Neural cell (in vitro differentiated cells): ENCODE data around the gene ILF3.

ENCODE experiments used
- RAD21 ChIP-seq: fragments of 450-650 bp; conservative IDR thresholded peaks from 2 replicates; pipeline ENCODE4 v1.6.1; 2014; ENCODE audit warnings: antibody characterized with exemption, mild to moderate bottlenecking, moderate library complexity
- TAF1 ChIP-seq: IDR thresholded peaks from 2 replicates; pipeline ENCODE4 v1.6.1; 2012; ENCODE audit warnings: low read depth
- TF ChIP-seq, protein P1 (sequence below): fragments of 450-650 bp; IDR thresholded peaks from 2 replicates; pipeline ENCODE4 v1.5.1; 2014; ENCODE audit warnings: antibody characterized with exemption, mild to moderate bottlenecking, moderate library complexity; ENCODE audit not compliant: poor library complexity, severe bottlenecking

DNA sequence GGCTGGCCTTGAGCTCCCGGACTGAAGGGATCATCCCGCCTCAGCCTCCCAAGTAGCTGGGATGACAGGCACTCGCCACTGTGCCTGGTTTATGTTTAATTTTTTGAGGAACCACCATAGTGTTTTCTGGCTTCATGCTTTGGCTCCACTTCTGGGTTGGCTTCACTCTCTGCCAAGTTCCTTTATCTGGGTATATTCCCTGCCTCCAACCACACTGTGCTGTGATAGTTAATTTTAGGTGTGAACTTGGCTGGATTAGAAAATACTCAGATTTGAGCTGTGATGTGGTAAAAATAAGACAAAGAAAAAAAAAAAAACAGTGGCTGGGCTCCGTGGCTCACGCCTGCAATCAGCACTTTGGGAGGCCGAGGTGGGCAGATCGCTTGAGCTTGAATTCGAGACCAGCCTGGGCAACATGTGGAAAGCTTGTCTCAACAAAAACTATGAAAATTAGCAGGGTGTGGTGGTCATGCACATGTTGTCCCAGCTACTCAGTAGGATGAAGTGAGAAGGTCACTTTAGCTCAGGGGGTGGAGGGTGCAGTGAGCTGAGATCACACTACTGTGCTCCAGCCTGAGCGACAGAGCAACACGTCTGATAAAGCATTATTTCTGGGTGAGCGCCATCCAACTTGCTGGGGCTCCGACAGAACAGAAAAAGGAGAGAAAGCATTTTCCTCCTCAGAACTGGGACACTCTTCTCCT lies 7.5 kb upstream of the ILF3 start:
- TF ChIP-seq TAF1 = no peak
- no peak for TF ChIP-seq RAD21
- TF ChIP-seq, protein P1, sequence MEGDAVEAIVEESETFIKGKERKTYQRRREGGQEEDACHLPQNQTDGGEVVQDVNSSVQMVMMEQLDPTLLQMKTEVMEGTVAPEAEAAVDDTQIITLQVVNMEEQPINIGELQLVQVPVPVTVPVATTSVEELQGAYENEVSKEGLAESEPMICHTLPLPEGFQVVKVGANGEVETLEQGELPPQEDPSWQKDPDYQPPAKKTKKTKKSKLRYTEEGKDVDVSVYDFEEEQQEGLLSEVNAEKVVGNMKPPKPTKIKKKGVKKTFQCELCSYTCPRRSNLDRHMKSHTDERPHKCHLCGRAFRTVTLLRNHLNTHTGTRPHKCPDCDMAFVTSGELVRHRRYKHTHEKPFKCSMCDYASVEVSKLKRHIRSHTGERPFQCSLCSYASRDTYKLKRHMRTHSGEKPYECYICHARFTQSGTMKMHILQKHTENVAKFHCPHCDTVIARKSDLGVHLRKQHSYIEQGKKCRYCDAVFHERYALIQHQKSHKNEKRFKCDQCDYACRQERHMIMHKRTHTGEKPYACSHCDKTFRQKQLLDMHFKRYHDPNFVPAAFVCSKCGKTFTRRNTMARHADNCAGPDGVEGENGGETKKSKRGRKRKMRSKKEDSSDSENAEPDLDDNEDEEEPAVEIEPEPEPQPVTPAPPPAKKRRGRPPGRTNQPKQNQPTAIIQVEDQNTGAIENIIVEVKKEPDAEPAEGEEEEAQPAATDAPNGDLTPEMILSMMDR = no peak
